SK-N-DZ (cell line): ENCODE results near the gene STX16.
"Not testable (repeated sequence)": the region's sequence is repeated elsewhere in the genome, so short reads cannot be mapped to it uniquely, and the experiment has no call there.

ENCODE experiments used
- DNase-seq: peaks from one replicate; pipeline ENCODE4 v3.0.0-alpha.2; 2015; ENCODE audit warnings: low spot score

The STX16 gene

GRCh38 chr20:58636396-58636982 is 14.6 kb upstream of the STX16 start:
- DNase-seq = no peak

GRCh38 chr20:58636983-58637421 is 14.1 kb upstream of the STX16 start:
- no peak for DNase-seq

GRCh38 chr20:58637466-58638213 is 13.4 kb upstream of the STX16 start:
- DNase-seq = no peak

- no peak for DNase-seq
These were observed 12.5 kb upstream of the STX16 start for GRCh38 chr20:58638467-58639181.

- no peak for DNase-seq
These were observed 11.6 kb upstream of the STX16 start for GRCh38 chr20:58639182-58640146.

GRCh38 chr20:58640446-58640845 is 10.6 kb upstream of the STX16 start:
- no peak for DNase-seq

- DNase-seq = no peak
These were observed 8.6 kb upstream of the STX16 start for GRCh38 chr20:58642441-58642840.

GRCh38 chr20:58642896-58643295 is 8.2 kb upstream of the STX16 start:
- not testable (repeated sequence) for DNase-seq

- DNase-seq = no peak
These were observed 5.6 kb upstream of the STX16 start for GRCh38 chr20:58645412-58645968.

- DNase-seq = no peak
These were observed 4.8 kb upstream of the STX16 start for GRCh38 chr20:58646257-58646656.

- DNase-seq = no peak
These were observed 4.4 kb upstream of the STX16 start for GRCh38 chr20:58646703-58647102.

GRCh38 chr20:58647162-58647795 is 3.8 kb upstream of the STX16 start:
- no peak for DNase-seq

- DNase-seq = no peak
These were observed 3.1 kb upstream of the STX16 start for GRCh38 chr20:58647796-58648501.

- DNase-seq = not testable (repeated sequence)
These were observed 2.6 kb upstream of the STX16 start for GRCh38 chr20:58648502-58648825.

GRCh38 chr20:58649288-58650180 is 1.5 kb upstream of the STX16 start:
- DNase-seq = no peak

- no peak for DNase-seq
These were observed 805 bp upstream of the STX16 start for GRCh38 chr20:58650181-58650775.

GRCh38 chr20:58651559-58651945 is 469 bp downstream of the STX16 start:
- peak; percentile 96 for DNase-seq

- no peak for DNase-seq
These were observed 993 bp downstream of the STX16 start for GRCh38 chr20:58651946-58652605.
